Trophoblast cell (in vitro differentiated cells and primary cell): Measurements from ENCODE around the gene PPP1R2B.
A peak's percentile ranks its signal among the peaks of the same experiment; 100 is the strongest.

Experiments used
- DNase-seq, 2 donors: peaks; one replicate each; pipeline ENCODE4 v3.0.0-alpha.2; 2016
- H2AFZ ChIP-seq: 2 replicates; pipeline ENCODE4 v1.6.1; 2013; ENCODE audit warnings: low read length, moderate library complexity, mild to moderate bottlenecking; ENCODE audit not compliant: insufficient read depth, poor library complexity
- H2AK5ac ChIP-seq: 2 replicates; pipeline ENCODE4 v1.6.1; 2013; ENCODE audit warnings: mild to moderate bottlenecking, low read length
- H2BK120ac ChIP-seq: 2 replicates; pipeline ENCODE4 v1.6.1; 2013; ENCODE audit warnings: low read length, mild to moderate bottlenecking, moderate library complexity; ENCODE audit not compliant: insufficient read depth, poor library complexity
- H2BK12ac ChIP-seq: 2 replicates; pipeline ENCODE4 v1.6.1; 2013; ENCODE audit warnings: mild to moderate bottlenecking, low read length, moderate library complexity
- H2BK5ac ChIP-seq: 2 replicates; pipeline ENCODE4 v1.6.1; 2013; ENCODE audit warnings: low read length, low read depth, moderate library complexity, mild to moderate bottlenecking; ENCODE audit not compliant: poor library complexity
- H3K14ac ChIP-seq: 2 replicates; pipeline ENCODE4 v1.6.1; 2013; ENCODE audit warnings: mild to moderate bottlenecking, low read length
- H3K18ac ChIP-seq: 2 replicates; pipeline ENCODE4 v1.6.1; 2013; ENCODE audit warnings: mild to moderate bottlenecking, low read length
- H3K23ac ChIP-seq: 2 replicates; pipeline ENCODE4 v1.6.1; 2013; ENCODE audit warnings: low read length
- H3K27ac ChIP-seq: 2 replicates; pipeline ENCODE4 v1.5.1; 2013; ENCODE audit warnings: low read depth, mild to moderate bottlenecking, inconsistent platforms, low read length, moderate library complexity
- H3K27me3 ChIP-seq: 2 replicates; pipeline ENCODE4 v1.6.1; 2013; ENCODE audit warnings: inconsistent platforms, mild to moderate bottlenecking, low read length, moderate library complexity; ENCODE audit not compliant: insufficient read depth
- H3K36me3 ChIP-seq, 2 experiments: 1 replicate in 1 of 2; 2 replicates in 1 of 2; pipeline ENCODE4 v1.6.1; 2013; ENCODE audit warnings: low read length in 2 of 2, mild to moderate bottlenecking in 2 of 2, moderate library complexity in 1 of 2; ENCODE audit not compliant: insufficient read depth in 2 of 2, control insufficient read depth in 1 of 2
- H3K4ac ChIP-seq: 2 replicates; pipeline ENCODE4 v1.6.1; 2013; ENCODE audit warnings: low read depth, mild to moderate bottlenecking, low read length, moderate library complexity
- H3K4me1 ChIP-seq, 2 experiments: 1 replicate in 1 of 2; 2 replicates in 1 of 2; pipeline ENCODE4 v1.6.1; 2013; ENCODE audit warnings: low read length in 2 of 2, mild to moderate bottlenecking in 2 of 2, moderate library complexity in 1 of 2; ENCODE audit not compliant: insufficient read depth in 2 of 2, control insufficient read depth in 1 of 2
- H3K4me2 ChIP-seq: 2 replicates; pipeline ENCODE4 v1.6.1; 2013; ENCODE audit warnings: inconsistent platforms, mild to moderate bottlenecking, low read length, moderate library complexity
- H3K4me3 ChIP-seq: 2 replicates; pipeline ENCODE4 v1.5.1; 2013; ENCODE audit warnings: mild to moderate bottlenecking, low read depth, low read length, inconsistent platforms
- H3K79me1 ChIP-seq: one replicate; pipeline ENCODE4 v1.6.1; 2013; ENCODE audit warnings: low read length
- H3K79me2 ChIP-seq: 2 replicates; pipeline ENCODE4 v1.6.1; 2013; ENCODE audit warnings: low read length, mild to moderate bottlenecking; ENCODE audit not compliant: control insufficient read depth, insufficient read depth, poor library complexity
- H3K9ac ChIP-seq: 2 replicates; pipeline ENCODE4 v1.6.1; 2013; ENCODE audit warnings: mild to moderate bottlenecking, low read length
- H3K9me3 ChIP-seq: 2 replicates; pipeline ENCODE4 v1.6.1; 2013; ENCODE audit warnings: low read depth, mild to moderate bottlenecking, control low read depth, inconsistent platforms, low read length; ENCODE audit not compliant: insufficient read depth
- H4K12ac ChIP-seq: 2 replicates; pipeline ENCODE4 v1.6.1; 2013; ENCODE audit warnings: low read depth, mild to moderate bottlenecking, low read length, moderate library complexity
- H4K8ac ChIP-seq: 2 replicates; pipeline ENCODE4 v1.6.1; 2013; ENCODE audit warnings: low read depth, mild to moderate bottlenecking, low read length, moderate library complexity
- H4K91ac ChIP-seq: one replicate; pipeline ENCODE4 v1.6.1; 2013; ENCODE audit warnings: low read depth, mild to moderate bottlenecking, low read length, moderate library complexity
- WGBS: extraction: QIAGEN DNeasy Blood & Tissue Kit; methylation state at CpG from one replicate; pipeline ENCODE4 v1.1.7; 2013; ENCODE audit warnings: missing lambda C conversion rate; ENCODE audit not compliant: insufficient read length, insufficient coverage; ENCODE audit errors: extremely low coverage; 5-methylcytosine and 5-hydroxymethylcytosine counted together

The PPP1R2B gene

GRCh38 chr5:156812959-156813358, 37.1 kb upstream of the PPP1R2B start:
- Histone ChIP-seq H4K8ac (no peak overlapping the region), H3K27ac (no peak overlapping the region), H4K91ac (no peak overlapping the region), H2BK5ac (no peak overlapping the region), H2AK5ac (no peak overlapping the region), H3K9me3 (no peaks in the 10 kb centered on the region), H2BK12ac (no peak overlapping the region), H2BK120ac (no peak overlapping the region), H3K79me2 (no peaks in the 10 kb centered on the region), H3K4ac (no peak overlapping the region), H3K9ac (no peak overlapping the region), H3K4me1 (no peaks in the 10 kb centered on the region), H3K27me3 (no peaks in the 10 kb centered on the region), H3K36me3 (no peaks in the 10 kb centered on the region), H3K14ac (no peak overlapping the region), H3K23ac (no peak overlapping the region), H3K4me3 (no peak overlapping the region), H3K18ac (no peak overlapping the region), H4K12ac (no peak overlapping the region), H3K4me2 (no peak overlapping the region), H3K79me1 (no peaks in the 10 kb centered on the region), H2AFZ (no peak overlapping the region)
- no peak for DNase-seq
- no CpG with 5 or more reads among the region's 1 CpG for WGBS

DNA sequence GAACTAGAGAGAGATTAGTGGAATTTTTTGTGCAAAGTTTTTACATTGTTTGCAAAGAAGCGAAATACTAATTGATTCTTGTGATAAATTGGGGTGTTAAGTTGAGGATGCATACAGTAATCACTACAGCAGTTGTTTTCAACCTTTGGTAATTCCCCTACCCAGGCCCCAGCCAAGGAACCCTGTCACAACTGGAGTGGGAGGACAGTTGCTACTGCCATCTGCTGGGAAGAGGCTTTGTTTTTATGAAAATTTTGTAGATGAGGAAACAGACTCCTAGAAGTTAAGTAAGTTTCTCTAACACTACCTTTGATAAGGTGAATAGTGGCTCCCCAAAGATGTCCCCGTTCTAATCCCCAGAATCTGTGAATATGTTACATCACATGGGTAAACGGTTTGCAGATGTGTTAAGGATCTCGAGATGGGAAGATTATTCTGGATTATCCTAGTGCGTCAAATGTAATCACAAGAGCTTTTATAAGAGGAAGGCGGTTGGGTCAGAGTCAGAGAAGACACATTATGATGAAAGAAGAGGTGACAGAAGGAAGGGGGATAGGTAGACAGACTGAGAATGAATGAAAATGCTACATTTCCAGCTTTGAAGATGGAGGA, 34.0 kb upstream of the PPP1R2B start:
- Histone ChIP-seq H3K9me3 (no peaks in the 10 kb centered on the region), H3K4me3 (no peak overlapping the region), H3K4ac (no peak overlapping the region), H4K91ac (no peak overlapping the region), H3K14ac (no peak overlapping the region), H3K4me1 (peaks cover 6 to 9% of the 10 kb centered on the region in 2 experiments), H4K12ac (no peak overlapping the region), H3K4me2 (no peak overlapping the region), H3K79me2 (no peaks in the 10 kb centered on the region), H2BK12ac (no peak overlapping the region), H2BK120ac (no peak overlapping the region), H3K9ac (no peak overlapping the region), H3K18ac (no peak overlapping the region), H3K27ac (no peak overlapping the region), H3K36me3 (no peaks in the 10 kb centered on the region), H3K27me3 (no peaks in the 10 kb centered on the region), H2BK5ac (no peak overlapping the region), H3K79me1 (peaks cover 4% of the 10 kb centered on the region), H4K8ac (no peak overlapping the region), H2AFZ (no peak overlapping the region), H2AK5ac (no peak overlapping the region), H3K23ac (no peak overlapping the region)
- no CpG with 5 or more reads among the region's 6 CpGs for WGBS
- peak in 1 of 2 donors; percentile 53 for DNase-seq

GRCh38 chr5:156819537-156819936, 30.6 kb upstream of the PPP1R2B start:
- peak in 1 of 2 donors; percentile 20 for DNase-seq
- H3K23ac ChIP-seq: no peak overlapping the region
- WGBS: no CpG with 5 or more reads among the region's 3 CpGs

GRCh38 chr5:156819967-156820581, 30.0 kb upstream of the PPP1R2B start:
- H3K27me3 ChIP-seq: no peaks in the 10 kb centered on the region
- H4K12ac ChIP-seq: no peak overlapping the region
- H2BK120ac ChIP-seq: no peak overlapping the region
- no peak for DNase-seq
- no peak overlapping the region for H3K4me3 ChIP-seq
- H3K9ac ChIP-seq: no peak overlapping the region
- peak overlapping the region; percentile 56 for H4K91ac ChIP-seq
- H4K8ac ChIP-seq: no peak overlapping the region
- WGBS: no CpG with 5 or more reads among the region's 7 CpGs
- H3K9me3 ChIP-seq: no peaks in the 10 kb centered on the region
- H2AK5ac ChIP-seq: no peak overlapping the region
- no peak overlapping the region for H3K4ac ChIP-seq
- H3K23ac ChIP-seq: no peak overlapping the region
- no peaks in the 10 kb centered on the region for H3K79me2 ChIP-seq
- peak overlapping the region; percentile 17 for H2BK5ac ChIP-seq
- no peak overlapping the region for H2AFZ ChIP-seq
- peaks cover 6 to 9% of the 10 kb centered on the region in 2 experiments for H3K4me1 ChIP-seq
- H3K79me1 ChIP-seq: peaks cover 4% of the 10 kb centered on the region
- H3K14ac ChIP-seq: peak overlapping the region; percentile 33
- peak overlapping the region; percentile 8 for H2BK12ac ChIP-seq
- H3K18ac ChIP-seq: no peak overlapping the region
- no peak overlapping the region for H3K27ac ChIP-seq
- H3K4me2 ChIP-seq: no peak overlapping the region
- no peaks in the 10 kb centered on the region for H3K36me3 ChIP-seq

More at GRCh38 chr5:156819537-156819936, 30.6 kb upstream of the PPP1R2B start:
- no peak overlapping the region for H3K4ac ChIP-seq
- H3K4me3 ChIP-seq: no peak overlapping the region
- H3K18ac ChIP-seq: no peak overlapping the region
- H4K8ac ChIP-seq: no peak overlapping the region
- H3K9me3 ChIP-seq: no peaks in the 10 kb centered on the region
- peaks cover 4% of the 10 kb centered on the region for H3K79me1 ChIP-seq
- no peak overlapping the region for H3K27ac ChIP-seq
- no peak overlapping the region for H3K4me2 ChIP-seq
- no peak overlapping the region for H4K91ac ChIP-seq
- no peak overlapping the region for H3K9ac ChIP-seq
- no peak overlapping the region for H2AFZ ChIP-seq
- no peak overlapping the region for H2BK5ac ChIP-seq
- no peaks in the 10 kb centered on the region for H3K27me3 ChIP-seq
- no peak overlapping the region for H2BK12ac ChIP-seq
- no peak overlapping the region for H4K12ac ChIP-seq
- peaks cover 6 to 9% of the 10 kb centered on the region in 2 experiments for H3K4me1 ChIP-seq
- no peak overlapping the region for H2BK120ac ChIP-seq
- H3K79me2 ChIP-seq: no peaks in the 10 kb centered on the region
- no peak overlapping the region for H2AK5ac ChIP-seq
- H3K14ac ChIP-seq: no peak overlapping the region
- H3K36me3 ChIP-seq: no peaks in the 10 kb centered on the region
